ENCODE data around the gene ALKBH8.

DNA sequence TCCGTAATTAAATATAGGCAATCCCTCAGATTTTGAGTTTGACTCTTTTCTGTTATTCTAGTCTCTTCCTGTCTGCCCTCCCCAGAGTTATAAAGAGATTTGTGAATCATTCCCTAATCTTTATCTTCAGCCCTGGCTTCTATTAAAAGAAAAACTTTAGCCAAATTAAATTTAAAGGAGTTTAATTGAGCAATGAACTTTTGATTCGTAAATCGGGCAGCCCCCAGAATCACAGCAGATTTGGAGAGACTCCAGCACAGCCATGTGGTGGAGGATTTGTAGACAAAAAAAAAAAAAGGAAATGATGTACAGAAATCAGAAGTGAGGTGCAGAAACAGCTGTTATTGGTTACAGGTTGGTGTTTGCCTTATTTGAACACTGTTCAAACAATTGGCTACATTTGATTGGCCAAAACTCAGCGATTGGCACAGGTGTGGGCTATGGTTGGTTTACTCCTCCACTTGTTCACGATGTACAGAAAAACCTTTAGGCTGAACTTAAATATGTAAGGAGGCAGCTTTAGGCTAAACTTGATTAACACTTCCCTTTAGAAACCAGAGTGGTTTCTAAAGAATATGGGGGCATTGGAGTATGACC lies 2.3 kb upstream of the ALKBH8 start:
- no peak for TF ChIP-seq EZH2 (IDR thresholded peaks at IDR 0.05)
- TF ChIP-seq, protein P1, sequence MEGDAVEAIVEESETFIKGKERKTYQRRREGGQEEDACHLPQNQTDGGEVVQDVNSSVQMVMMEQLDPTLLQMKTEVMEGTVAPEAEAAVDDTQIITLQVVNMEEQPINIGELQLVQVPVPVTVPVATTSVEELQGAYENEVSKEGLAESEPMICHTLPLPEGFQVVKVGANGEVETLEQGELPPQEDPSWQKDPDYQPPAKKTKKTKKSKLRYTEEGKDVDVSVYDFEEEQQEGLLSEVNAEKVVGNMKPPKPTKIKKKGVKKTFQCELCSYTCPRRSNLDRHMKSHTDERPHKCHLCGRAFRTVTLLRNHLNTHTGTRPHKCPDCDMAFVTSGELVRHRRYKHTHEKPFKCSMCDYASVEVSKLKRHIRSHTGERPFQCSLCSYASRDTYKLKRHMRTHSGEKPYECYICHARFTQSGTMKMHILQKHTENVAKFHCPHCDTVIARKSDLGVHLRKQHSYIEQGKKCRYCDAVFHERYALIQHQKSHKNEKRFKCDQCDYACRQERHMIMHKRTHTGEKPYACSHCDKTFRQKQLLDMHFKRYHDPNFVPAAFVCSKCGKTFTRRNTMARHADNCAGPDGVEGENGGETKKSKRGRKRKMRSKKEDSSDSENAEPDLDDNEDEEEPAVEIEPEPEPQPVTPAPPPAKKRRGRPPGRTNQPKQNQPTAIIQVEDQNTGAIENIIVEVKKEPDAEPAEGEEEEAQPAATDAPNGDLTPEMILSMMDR (IDR thresholded peaks at IDR 0.05), result no peak
- TF ChIP-seq EZH2phosphoT487 (IDR thresholded peaks at IDR 0.05), result no peak
